DMS114 treated with DMSO at 0.1 percent for 48 hours (cell line): ENCODE measurements around the gene KCNMB1.

Source experiments
- DNase-seq: peaks from one replicate; lab custom pipeline; 2025; ENCODE audit not compliant: unreplicated experiment; lab: John Stamatoyannopoulos, UW

The KCNMB1 gene

GRCh38 chr5:170343177-170343576, 46.0 kb downstream of the KCNMB1 start:
- DNase-seq, result no peak

GRCh38 chr5:170342153-170342725, 46.9 kb downstream of the KCNMB1 start:
- no peak for DNase-seq

- no peak for DNase-seq
Measured at GRCh38 chr5:170341545-170341944, 47.6 kb downstream of the KCNMB1 start.

- no peak for DNase-seq
Measured at GRCh38 chr5:170339780-170340167, 49.4 kb downstream of the KCNMB1 start.

- no peak for DNase-seq
Measured at GRCh38 chr5:170338933-170339779, 50.0 kb downstream of the KCNMB1 start.

- no peak for DNase-seq
Measured at GRCh38 chr5:170338291-170338690, 50.9 kb downstream of the KCNMB1 start.

GRCh38 chr5:170337045-170337733, 52.0 kb downstream of the KCNMB1 start:
- DNase-seq, result no peak

GRCh38 chr5:170336065-170336464, 53.1 kb downstream of the KCNMB1 start:
- no peak for DNase-seq

GRCh38 chr5:170334626-170335025, 54.5 kb downstream of the KCNMB1 start:
- DNase-seq, result no peak

- no peak for DNase-seq
Measured at GRCh38 chr5:170333161-170333910, 55.8 kb downstream of the KCNMB1 start.

GRCh38 chr5:170332058-170332457, 57.1 kb downstream of the KCNMB1 start:
- no peak for DNase-seq

GRCh38 chr5:170330568-170331054, 58.6 kb downstream of the KCNMB1 start:
- DNase-seq, result no peak

- DNase-seq, result no peak
Measured at GRCh38 chr5:170329524-170329923, 59.6 kb downstream of the KCNMB1 start.

- no peak for DNase-seq
Measured at GRCh38 chr5:170327829-170328228, 61.3 kb downstream of the KCNMB1 start.

GRCh38 chr5:170327168-170327567, 62.0 kb downstream of the KCNMB1 start:
- DNase-seq, result no peak
